ENCODE results near the gene ADAMTS2.

The ADAMTS2 gene

DNA sequence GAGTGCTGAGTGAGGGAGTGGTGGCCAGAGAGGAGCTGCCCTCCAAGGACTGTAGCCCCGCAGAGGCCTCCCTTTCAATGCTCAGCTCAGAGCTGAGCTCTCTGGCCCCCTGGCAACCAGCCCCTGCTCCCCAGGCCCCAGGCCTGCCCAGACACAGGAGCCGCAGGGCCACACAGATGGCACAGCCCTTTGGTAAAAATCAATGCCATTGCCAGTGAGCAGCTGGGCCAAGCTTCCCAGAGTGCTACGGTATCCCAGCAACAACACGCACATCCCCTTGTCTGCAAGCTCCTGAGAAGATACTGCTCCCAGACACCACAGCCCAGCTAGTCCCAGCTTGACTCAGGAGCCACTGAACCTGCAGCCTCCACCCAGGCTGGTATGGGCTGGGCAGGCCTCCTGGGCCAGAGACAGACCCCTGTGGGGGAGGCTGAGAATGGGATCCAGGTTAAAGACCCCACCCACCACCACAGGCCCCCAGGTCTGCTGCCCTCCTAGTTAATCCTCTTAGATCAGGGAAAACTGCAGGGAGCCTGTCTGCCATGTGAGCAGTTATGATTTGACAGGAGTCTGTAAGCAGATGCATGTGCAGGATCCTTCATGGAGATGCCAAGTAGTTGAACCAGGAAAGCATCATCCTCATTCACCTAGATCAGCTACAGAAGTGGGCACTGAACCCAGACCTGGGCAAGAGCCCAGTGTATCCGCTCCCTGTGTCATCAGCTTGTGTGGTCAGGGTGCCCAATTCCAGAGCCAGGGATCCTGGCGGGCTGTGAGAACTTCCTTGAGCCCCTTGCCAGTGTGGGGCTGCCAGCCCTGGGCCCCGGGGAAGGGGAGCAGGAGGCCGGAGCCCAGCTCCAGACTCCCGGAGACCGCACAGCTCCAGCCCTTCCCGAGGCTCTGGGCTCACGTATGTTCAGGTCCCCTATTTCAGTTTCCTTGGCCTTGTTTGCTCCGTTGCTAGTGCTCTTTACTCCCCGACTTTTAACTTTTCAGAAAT is 26.7 kb upstream of the ADAMTS2 start:
- DNase-seq = no peak

DNA sequence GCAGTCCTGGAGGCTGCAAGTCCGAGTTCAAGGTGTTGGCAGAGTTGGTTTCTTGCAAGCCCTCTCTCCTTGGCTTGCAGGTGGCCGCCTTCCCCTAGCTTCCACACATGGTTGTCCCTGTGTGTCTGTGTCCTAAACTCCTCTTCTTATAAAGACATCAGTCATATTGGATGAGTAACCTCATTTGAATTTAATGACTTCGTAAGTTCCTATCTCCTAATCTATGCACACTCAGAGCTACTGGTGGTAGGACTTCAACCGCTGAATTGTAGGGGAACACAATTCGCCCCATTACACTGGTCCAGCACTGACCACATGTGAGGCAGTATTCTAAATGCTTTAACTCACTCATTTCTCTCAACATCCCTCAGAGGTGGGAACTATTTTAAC is 25.9 kb upstream of the ADAMTS2 start:
- DNase-seq = no peak

DNA sequence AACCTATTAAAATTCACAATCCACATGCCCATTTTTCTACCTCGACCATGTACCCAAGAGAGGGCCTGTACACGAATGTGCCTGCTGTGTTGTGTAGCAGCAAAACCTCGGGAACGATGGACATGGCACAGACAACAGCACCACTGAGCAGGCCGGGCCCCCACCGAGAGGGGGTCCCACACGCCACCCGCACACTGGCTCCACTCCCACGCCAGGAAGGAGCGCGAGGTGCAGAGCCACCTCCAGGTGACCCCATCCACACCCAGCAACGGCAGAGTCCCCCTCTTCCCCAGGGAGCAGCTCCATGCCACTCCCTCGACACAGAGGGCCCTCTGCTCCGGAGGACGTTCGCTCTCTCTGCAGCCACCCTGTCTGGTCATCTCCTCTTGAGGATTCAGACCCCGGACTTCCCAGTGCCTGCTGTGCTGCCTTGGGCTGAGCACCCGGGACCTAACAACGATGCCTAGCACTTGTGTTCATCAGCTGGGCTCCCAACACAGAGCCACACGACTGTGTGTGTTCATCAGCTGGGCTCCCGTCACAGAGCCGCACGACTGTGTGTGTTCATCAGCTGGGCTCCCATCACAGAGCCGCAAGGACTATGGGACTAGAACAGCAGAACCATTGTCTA is 25.3 kb upstream of the ADAMTS2 start:
- no peak for DNase-seq

DNA sequence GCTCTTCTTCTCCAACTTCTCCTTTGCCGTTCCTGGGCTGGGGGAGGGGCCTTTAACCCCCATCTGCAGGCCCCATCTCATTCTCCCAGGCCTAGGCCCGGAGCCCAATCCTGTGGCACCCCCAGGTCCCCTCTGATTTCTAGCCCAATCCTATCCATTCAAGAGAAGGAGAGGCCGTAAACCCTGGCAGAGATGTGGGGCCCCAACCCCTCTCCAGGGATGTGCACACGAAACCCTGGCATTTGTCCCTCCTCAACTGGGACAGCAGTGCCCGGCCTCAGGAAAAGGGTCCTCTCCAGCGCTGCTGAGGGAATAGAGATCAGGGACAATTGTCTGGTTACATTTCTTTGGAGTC is 24.2 kb upstream of the ADAMTS2 start:
- no peak for DNase-seq

DNA sequence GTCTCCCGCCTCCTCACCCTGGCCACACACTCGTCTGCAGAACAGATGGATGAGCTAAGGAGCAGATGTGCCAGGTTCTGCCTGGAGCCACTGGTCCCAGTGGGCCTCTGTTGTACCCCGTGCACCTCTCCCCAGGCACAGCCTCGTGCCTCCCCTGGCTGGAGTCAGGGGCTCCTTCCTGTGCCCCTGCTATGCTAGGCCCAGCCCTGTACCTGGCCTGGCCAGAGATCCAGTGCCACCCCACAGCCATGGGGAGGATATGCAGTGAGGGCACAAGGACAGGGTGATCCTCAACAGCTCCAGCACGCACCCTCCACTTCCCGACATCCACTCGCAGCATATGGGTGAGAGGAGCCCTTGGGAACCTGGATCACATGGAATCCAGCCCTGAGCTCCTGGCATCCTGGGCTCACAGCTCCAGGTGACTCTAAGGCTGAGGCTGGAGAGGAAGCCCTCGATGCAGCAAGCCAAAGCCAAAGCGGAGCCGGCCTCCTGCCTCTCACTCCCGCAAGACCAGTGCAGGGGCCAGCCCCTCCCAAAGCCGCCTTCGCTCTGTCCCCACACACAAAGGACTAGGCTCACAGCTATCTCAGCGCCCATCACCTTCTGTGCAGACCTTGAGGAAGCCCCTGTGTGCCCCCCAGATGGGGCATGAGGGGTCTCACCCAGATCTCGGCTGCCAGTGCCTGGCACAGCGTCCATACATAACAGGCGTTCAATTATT is 23.7 kb upstream of the ADAMTS2 start:
- no peak for DNase-seq

DNA sequence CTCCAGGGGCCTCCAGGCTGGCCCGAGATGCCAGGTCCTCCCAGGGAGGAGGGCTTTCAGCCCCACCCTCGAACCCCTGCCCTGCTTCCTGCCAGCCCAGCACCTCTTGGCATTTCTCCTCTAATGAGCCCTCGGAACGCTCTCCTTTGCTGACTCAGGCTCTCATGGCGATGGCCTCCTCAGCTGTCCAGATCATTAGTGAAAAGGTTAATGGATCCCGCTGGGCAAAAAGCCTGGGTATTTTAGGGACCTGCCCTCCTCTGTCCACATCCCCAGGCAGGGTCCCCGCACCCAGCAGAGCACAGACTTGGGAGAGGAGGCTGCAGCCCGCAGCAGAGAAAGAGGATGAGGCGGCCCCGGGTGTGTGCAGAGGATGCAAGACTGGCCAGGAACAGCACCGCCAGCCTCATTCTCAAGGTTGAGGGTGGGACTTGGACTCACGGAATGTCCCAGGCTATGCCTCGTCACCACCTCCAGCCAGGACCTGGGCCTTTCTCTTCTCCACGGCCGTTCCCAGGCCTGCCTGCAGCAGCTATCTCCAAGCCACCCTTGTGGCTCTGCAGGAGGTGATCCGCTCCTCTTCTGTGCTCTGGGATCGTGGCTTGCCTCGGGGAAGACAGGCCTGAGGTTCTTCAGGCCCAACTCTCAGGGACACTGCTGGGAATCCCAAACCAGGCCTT is 23.0 kb upstream of the ADAMTS2 start:
- DNase-seq = no peak

DNA sequence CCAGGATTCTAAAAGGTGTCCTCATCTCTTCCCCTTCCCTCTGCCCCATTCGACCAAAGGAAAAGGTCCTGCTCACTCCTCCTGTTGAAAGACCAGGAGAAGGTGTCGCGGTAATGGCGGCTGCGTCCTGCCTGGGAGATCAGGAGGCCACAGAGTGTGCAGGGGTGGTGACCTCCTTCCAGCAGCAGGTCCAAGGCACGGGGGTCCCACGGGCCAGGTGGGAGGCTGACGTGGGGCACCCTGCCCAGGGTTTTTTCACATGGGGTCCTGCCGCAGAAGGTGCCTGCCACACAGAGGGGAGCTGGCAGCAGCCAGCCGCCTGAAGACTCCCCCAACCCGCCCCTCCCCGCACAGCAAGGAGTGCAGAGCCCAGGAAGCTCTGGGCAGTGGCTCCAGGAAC is 22.2 kb upstream of the ADAMTS2 start:
- no peak for DNase-seq

DNA sequence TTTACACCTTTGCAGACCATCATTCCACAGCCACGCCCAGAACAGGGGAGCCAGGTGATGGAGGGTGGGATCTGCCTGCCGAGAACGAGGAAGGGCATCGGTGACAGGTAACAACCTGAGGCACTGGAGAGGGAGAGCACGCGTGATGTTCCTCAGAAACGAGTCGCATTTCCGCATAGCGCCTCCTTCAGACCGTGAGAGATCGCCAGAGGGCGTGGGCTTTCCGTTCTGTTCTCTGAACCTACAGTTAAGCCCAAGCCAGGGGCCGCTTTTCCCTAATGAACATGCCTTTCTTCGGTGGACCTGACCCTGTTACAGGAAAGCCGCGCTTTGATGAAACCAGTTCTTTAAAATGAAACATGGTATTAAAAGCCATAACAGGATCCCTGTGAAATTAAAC is 17.1 kb upstream of the ADAMTS2 start:
- DNase-seq = no peak

DNA sequence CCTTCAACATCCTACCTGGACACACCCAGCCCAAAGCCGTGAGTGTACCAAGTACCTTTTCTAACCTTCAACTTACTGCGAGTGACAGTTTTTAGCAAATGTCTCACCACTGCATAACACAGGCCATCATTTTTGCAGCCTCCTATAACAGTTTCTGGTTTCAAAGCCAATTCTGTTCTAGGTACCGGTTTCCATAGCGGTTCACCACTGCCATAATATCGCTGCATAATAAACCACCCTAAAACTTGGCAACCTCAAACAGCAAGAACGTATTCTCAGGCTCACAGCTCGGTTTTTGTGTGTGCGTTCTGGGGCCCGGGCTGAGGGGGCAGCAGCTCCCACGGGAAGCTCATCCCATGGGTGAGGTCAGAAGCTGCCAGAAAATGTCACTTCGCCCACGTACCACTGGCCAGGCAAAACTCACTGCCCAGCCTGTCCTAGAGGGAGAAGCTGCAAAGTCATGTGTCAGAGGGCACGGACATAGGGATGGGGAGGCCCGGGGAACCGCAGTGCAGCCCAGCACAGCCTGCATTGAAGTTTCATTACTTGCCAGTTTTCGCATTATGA is 15.9 kb upstream of the ADAMTS2 start:
- no peak for DNase-seq

DNA sequence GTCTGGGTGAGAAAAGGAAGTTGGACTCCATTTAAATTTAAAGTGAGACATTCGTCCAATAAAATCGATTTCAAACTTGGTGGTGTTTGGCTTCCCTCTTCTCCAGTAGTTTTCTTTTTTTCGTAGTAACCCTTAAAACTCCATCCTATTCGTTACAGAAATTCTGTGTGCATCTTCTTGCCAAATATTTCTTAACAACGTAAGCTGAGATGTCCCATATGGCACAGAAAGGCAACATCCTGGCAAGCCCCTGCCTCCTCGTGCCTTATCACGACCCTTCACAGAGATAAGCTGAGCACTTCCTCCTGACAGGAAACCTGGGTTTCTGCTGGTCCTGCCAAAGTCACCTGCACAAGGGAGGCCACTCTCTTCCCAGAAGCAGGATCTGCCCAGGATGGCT is 11.8 kb upstream of the ADAMTS2 start:
- DNase-seq = no peak

DNA sequence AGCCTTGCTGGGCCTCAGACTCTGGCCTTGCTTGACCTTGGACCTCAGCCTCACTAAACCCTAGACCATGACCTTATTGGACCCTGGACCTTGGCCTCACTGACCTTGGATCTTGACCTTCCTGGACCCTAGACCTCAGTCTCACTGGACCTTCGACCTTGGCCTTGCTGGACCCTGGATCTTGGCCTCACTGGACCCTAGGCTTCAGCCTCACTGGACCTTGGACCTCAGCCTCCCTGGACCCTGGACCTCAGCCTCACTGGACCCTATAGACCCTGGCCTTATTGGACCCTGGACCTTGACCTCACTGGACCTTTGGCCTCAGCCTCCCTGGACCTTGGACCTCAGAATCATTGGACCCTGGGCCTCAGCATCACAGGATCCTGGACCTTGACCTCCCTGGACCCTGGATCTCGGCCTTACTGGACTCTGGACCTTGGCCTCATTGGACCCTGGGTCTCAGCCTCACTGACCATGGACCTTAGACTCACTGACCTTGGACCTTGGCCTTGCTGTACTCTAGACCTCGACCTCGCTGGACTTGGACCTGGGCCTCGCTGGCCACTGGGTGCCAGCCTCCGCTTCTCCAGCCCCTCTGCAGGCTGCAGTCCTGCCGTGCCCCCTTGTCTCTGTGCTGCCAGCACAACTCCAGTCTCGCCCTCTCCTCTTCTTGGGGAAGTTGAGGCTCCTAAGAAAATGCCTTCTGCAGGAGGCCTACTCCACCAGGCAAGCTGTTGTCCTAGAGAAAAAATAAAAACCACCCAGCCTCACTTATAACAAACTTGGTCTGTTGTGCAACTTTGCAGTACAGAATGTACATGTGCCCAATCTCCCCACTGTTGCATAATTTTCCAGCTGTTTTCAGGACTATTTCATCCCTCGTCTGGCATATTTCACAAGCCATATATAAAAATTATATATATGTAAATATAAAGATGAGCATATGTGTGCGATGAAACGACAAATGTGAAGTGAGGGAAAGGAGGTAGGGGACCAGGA is 11.0 kb upstream of the ADAMTS2 start:
- no peak for DNase-seq

DNA sequence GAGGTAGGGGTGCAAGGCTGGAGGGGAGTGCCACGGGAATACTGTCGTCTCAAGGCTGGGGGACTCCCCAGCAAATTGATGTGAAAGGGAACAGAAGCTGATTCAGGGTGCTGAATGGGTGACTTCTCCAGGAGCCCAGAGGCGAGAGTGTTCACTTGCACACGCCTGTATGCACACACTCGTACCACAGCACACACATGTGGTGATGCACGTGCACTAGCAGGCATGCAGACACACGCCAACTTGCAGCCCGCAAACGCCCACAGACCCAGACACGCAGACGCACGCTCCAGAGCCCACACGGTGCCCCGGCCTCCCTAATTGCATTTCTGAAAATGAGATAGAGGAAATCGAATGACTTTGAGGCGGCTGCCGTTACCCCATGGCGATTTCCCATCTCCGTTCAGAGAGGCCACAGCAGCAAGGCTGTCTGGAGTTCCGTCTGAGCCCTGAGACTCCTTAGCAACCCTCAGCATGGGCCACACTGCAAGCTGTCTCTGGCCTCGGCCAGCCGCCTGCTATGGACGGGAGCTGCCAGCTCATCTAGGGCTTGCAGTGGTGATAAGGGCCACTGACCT is 9.1 kb upstream of the ADAMTS2 start:
- no peak for DNase-seq

DNA sequence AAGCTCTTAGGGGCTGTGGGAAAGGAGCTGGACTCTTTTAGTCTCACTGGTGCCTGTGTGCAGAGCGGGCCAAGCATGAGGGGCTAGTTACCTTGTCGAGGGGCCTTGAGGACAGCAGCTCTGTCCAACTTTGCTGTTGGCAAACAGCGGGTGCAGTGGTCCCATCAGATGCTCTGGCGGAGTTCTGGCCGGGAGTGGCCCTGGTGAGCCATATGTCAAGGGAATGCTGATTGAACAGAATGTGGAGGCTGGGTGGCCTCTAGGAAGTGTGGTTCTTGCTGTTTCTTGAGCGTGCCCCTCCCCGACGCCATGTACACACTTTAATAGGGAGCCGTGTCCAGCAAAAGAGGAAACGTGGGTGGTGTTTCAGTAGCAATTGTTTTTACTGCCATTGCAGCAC is 3.6 kb upstream of the ADAMTS2 start:
- DNase-seq = no peak

DNA sequence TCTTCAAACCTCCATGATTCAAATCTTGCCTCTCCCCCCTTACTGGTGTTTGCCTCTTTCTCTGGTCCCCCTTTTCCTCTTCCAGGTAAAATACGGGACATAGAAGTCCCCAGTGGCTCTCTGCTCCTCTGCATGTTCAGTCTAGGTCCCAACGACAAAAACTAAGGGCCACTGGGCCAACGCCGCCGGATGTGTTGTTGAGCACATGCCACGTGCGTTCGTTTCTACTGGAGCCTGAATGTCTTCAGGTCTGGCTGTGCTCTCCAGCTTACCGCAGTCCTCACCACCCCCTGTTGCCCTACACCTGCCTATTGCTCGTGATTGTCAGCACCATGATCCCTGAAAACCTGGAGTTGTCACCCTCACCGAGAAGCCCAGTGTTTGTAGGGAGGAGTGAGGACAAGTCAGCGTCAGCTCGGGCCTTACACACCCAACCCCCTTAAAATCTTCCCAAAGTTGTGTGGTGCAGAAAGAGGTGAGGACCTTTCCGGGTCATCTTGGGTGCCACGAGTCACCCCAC is 2.8 kb upstream of the ADAMTS2 start:
- no peak for DNase-seq

DNA sequence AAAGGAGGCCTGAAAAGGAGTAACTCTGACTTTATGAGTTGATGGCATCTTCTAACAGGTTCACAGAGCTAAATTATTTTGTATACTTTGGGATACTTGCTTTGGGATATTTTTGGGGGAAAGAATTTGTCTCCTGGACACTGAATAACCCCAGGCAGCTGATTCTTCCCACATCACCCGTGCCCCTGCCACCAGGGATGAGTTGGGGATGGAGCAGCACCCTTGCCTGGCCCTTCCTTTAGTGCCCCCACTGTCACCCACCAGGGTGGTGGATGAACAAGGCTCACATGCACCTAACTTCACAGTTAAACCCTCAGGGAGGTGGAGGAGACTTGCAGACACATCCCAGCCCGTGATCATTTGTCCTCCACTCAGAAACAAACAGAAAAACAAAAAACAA is 2.3 kb upstream of the ADAMTS2 start:
- DNase-seq = no peak

DNA sequence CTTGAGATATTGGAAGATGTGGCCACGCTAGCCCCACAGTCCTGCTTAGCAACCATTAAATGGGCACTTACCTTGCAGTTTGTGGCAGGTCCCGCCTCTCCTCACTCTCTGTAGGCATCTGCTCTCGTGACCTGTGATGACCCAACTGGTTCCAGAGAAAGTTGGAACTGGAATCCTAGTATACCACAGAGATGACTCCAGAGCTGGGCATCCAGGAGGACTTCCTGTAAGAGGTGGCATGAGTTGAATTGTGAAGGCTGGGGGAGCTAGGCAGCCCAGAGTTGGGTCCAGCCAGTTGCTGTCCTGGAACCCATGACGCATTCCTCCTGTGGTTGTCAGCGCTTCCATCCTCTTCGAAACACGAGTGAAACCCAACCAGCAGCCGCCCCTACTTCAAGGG is 1.6 kb upstream of the ADAMTS2 start:
- DNase-seq = no peak

DNA sequence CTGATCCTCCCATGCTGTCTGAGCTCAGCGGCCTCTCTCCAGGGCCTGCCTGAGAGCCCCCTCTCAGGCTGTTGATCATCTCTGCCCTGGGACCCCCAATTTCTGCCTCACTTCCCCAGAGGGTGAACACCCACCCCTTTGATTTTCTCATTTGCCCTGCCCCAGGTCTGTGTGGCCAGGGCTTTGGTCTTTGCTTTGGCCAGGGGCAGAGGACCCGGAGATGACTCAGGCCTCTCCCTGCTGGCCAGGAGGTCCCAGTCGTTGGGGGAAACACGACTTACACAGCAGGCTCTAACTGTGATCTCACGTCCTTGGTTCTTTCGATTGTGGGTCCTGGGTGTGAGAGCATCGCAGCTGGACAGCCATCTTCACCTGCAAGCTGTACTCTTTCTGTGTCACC is 1.1 kb upstream of the ADAMTS2 start:
- no peak for DNase-seq

DNA sequence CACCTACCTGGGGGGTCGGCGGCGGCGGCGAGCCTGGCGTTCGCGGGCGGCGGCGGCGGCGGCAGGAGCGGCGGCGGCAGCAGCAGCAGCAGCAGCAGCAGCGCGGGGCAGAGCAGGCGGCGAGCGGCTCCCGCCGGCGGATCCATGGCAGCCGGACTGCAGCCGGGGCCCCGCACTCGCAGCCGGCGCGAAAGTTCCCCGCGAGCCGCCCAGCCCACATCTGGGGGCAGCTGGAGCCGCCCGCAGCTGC is 153 bp downstream of the ADAMTS2 start:
- no peak for DNase-seq

DNA sequence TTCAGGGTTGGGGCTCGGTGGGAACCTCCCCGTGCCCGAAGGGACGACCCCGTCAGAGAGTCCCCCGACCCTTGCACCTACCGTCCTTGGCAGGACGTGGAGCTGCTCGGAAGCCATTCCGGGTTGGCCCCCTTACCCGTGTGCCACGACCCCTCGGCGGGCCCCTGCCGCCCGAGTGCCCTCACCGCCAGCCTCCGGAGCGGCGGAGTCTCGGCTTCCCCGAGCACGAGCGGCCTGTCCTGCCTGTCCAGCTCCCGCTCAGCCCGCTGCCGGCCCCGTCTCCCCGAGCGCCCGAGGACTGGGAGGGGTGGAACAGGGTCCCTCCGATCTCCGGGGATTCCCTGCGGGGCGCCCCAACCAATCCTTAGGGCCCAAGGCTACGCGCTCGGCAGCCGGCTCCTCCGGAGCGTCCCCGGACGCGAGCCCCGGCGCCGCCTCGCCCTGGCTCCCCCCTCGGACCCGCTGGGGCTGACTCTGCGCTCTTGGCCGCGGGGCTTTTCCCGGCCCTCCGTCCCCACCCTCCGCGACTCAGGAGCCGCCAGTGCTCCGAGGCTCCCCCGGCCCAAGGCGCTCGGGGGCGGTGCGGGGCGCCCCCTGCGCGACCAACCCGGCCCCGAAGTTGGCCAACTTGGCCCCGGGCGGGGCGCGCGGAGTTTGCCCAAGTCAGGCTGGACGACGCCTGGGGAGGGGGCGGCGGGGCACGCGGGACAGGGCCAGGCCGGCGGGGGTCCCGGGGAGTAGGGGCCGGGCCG is 654 bp downstream of the ADAMTS2 start:
- DNase-seq = no peak

DNA sequence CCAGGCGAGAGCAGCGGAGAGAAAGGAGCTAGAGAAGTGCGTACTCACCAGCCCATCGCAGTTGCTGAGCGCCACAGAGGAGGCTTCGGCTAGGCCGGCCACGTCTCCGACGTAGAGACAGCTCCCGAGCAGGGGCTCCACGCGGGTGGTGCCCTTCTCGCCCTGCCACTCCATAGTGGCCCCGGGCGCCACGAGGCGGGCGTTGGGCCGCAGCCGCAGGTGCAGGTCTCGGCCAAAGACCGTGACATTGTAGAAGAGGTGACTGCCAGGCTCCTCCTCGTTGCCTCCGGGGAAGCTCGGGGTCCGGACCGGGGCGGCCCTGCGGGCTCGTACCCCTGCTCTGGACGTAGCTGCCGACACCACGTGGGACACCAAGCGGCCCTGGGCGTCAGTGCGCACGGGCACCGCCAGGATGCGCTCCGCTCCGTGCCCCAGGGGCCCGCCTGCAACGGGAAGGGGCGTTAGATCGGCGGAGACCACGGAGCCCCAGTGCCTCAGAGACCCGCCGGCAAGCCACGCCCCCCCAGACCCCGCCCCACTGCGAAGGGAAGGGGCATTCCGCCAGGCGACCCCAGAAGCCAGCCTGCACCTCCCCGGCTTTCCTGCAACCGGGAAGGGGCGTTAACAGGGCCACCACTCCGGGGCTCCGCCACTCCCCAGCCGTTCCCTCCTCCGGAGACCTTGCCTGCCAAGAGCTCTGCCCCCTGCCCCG is 1.4 kb downstream of the ADAMTS2 start:
- DNase-seq = no peak
